PC-9 (cell line): ENCODE results near the gene CPA2. TPM values are rescaled to one million over a fixed set of nuclear protein-coding genes. Genes with fewer than 3 reads are reported as not detected.
"Not testable (repeated sequence)": the region's sequence is repeated elsewhere in the genome, so short reads cannot be mapped to it uniquely, and the experiment has no call there.

Experiments used
- BruUV-seq: library from RNA; stranded (reverse); fragments of 400-500 nt; replicated peaks from 2 replicates; lab custom pipeline; 2021; lab: Mats Ljungman, UMichigan
- CTCF ChIA-PET: fragments of 300-600 bp; sonication (Branson Sonifier 250); formaldehyde crosslinking; loops from one replicate; lab custom pipeline; 2022; ENCODE audit warnings: antibody characterized with exemption; lab: Charles Lee
- POLR2A ChIA-PET: fragments of 300-600 bp; sonication (Branson Sonifier 250); formaldehyde crosslinking; loops from one replicate; lab custom pipeline; 2022; ENCODE audit warnings: antibody characterized with exemption; ENCODE audit not compliant: unreplicated experiment; lab: Charles Lee
- DNase-seq, 2 experiments: peaks; one replicate each; pipeline versions ENCODE4 v3.0.0 to v3.0.0-alpha.2; 2015 to 2022; ENCODE audit warnings: mixed read lengths in 1 of 2
- H2AFZ ChIP-seq: fragments of 200-600 bp; sonication (generic); 2 replicates; pipeline ENCODE4 v1.8.1; 2017; ENCODE audit warnings: antibody characterized with exemption
- H3F3A ChIP-seq: fragments of 200-600 bp; sonication (generic); 2 replicates; pipeline ENCODE4 v1.8.1; 2017; ENCODE audit warnings: antibody characterized with exemption, mild to moderate bottlenecking, low read depth; ENCODE audit not compliant: insufficient read depth
- H3K27ac ChIP-seq: fragments of 200-600 bp; sonication (generic); 2 replicates; pipeline ENCODE4 v1.6.1; 2016; ENCODE audit warnings: mixed run types
- H3K27me3 ChIP-seq: fragments of 200-600 bp; sonication (generic); 2 replicates; pipeline ENCODE4 v1.6.1; 2016; ENCODE audit warnings: low read depth, mixed run types; ENCODE audit not compliant: insufficient read depth
- H3K36me3 ChIP-seq: fragments of 200-600 bp; sonication (generic); 2 replicates; pipeline ENCODE4 v1.6.1; 2016; ENCODE audit warnings: low read depth, mixed run types
- H3K4me1 ChIP-seq: fragments of 200-600 bp; sonication (generic); replicated peaks from 2 replicates; pipeline ENCODE4 v1.6.1; 2016; ENCODE audit warnings: mixed run types; ENCODE audit not compliant: insufficient read depth
- H3K4me2 ChIP-seq: fragments of 200-600 bp; sonication (generic); 2 replicates; pipeline ENCODE4 v1.6.1; 2017; ENCODE audit warnings: mixed run types
- H3K4me3 ChIP-seq: fragments of 200-600 bp; sonication (generic); 2 replicates; pipeline ENCODE4 v1.6.1; 2016; ENCODE audit warnings: mixed run types
- H3K79me2 ChIP-seq: fragments of 200-600 bp; sonication (generic); 2 replicates; pipeline ENCODE4 v1.6.1; 2017; ENCODE audit warnings: low read depth, mixed run types
- H3K9me2 ChIP-seq: fragments of 200-600 bp; sonication (generic); 2 replicates; pipeline ENCODE4 v1.8.1; 2017; ENCODE audit warnings: mild to moderate bottlenecking; ENCODE audit not compliant: insufficient read depth
- H3K9me3 ChIP-seq: fragments of 200-600 bp; sonication (generic); 2 replicates; pipeline ENCODE4 v1.8.1; 2016; ENCODE audit warnings: low read depth; ENCODE audit not compliant: insufficient read depth
- H4K20me1 ChIP-seq: fragments of 200-600 bp; sonication (generic); 2 replicates; pipeline ENCODE4 v1.8.1; 2017; ENCODE audit not compliant: insufficient read depth
- EZH2 ChIP-seq: fragments of 200-600 bp; sonication (generic); IDR thresholded peaks from 2 replicates; pipeline ENCODE4 v1.8.0; 2017; ENCODE audit warnings: antibody characterized with exemption, low read depth
- intact Hi-C: fragments of 100-400 bp; cut with micrococcal nuclease; formaldehyde crosslinking; loops from one replicate; pipeline ENCODE4 v1.10.0; 2022; ENCODE audit not compliant: unreplicated experiment
- total RNA-seq: library from RNA; stranded (reverse); gene quantifications from 2 replicates; pipeline ENCODE4 v1.2.3, GENCODE V29; 2021
- TF ChIP-seq, protein P1 (sequence below): fragments of 200-600 bp; sonication (generic); conservative IDR thresholded peaks from 2 replicates; pipeline ENCODE4 v1.6.1; 2017; ENCODE audit warnings: mixed run types, antibody characterized with exemption, mild to moderate bottlenecking, moderate library complexity

Gene CPA2
- total RNA-seq, 1 experiment from 2014 or later = not detected

- TF ChIP-seq, protein P1, sequence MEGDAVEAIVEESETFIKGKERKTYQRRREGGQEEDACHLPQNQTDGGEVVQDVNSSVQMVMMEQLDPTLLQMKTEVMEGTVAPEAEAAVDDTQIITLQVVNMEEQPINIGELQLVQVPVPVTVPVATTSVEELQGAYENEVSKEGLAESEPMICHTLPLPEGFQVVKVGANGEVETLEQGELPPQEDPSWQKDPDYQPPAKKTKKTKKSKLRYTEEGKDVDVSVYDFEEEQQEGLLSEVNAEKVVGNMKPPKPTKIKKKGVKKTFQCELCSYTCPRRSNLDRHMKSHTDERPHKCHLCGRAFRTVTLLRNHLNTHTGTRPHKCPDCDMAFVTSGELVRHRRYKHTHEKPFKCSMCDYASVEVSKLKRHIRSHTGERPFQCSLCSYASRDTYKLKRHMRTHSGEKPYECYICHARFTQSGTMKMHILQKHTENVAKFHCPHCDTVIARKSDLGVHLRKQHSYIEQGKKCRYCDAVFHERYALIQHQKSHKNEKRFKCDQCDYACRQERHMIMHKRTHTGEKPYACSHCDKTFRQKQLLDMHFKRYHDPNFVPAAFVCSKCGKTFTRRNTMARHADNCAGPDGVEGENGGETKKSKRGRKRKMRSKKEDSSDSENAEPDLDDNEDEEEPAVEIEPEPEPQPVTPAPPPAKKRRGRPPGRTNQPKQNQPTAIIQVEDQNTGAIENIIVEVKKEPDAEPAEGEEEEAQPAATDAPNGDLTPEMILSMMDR = no peak
- no peak for TF ChIP-seq EZH2
- ChIA-PET CTCF (interaction anchor here (0.9 kb wide), 1 partner anchor 48 kb away, joined by 7 read pairs; no protein-coding TSS in a partner anchor), POLR2A (no interaction called here)
- Histone ChIP-seq H3K36me3 (no peaks in the 10 kb centered on the region), H3K4me1 (peaks cover 8% of the 10 kb centered on the region), H3K4me2 (no peak overlapping the region), H3K27me3 (no peaks in the 10 kb centered on the region), H3K9me2 (no peaks in the 10 kb centered on the region), H3F3A (peaks cover 4% of the 10 kb centered on the region; the same call in 1 of the 2 replicates), H3K79me2 (no peaks in the 10 kb centered on the region), H4K20me1 (no peaks in the 10 kb centered on the region), H2AFZ (no peak overlapping the region; the same call in 1 of the 2 replicates), H3K27ac (no peak overlapping the region), H3K4me3 (no peak overlapping the region), H3K9me3 (no peaks in the 10 kb centered on the region)
- BruUV-seq = no TSS peak
- no peak for DNase-seq
- intact Hi-C loops = no loop called here
These were observed 40.3 kb upstream of the CPA2 start for GRCh38 chr7:130226333-130226732.

- H3K4me3 ChIP-seq = no peak overlapping the region
- H3K4me1 ChIP-seq = peaks cover 8% of the 10 kb centered on the region
- intact Hi-C loops = no loop called here
- peaks cover 4% of the 10 kb centered on the region; the same call in 1 of the 2 replicates for H3F3A ChIP-seq
- no TSS peak for BruUV-seq
- ChIA-PET CTCF (interaction anchor here (0.6 kb wide), 1 partner anchor 186 kb away, joined by 10 read pairs; no protein-coding TSS in a partner anchor), POLR2A (no interaction called here)
- no peaks in the 10 kb centered on the region for H3K27me3 ChIP-seq
- H3K4me2 ChIP-seq = no peak overlapping the region
- H3K9me3 ChIP-seq = no peaks in the 10 kb centered on the region
- no peak overlapping the region for H3K27ac ChIP-seq
- no peaks in the 10 kb centered on the region for H4K20me1 ChIP-seq
- H3K79me2 ChIP-seq = no peaks in the 10 kb centered on the region
- no peaks in the 10 kb centered on the region for H3K36me3 ChIP-seq
- H2AFZ ChIP-seq = no peak overlapping the region
- H3K9me2 ChIP-seq = no peaks in the 10 kb centered on the region
- DNase-seq = no peak
- TF ChIP-seq EZH2 = no peak
- TF ChIP-seq, protein P1 = no peak
These were observed 38.6 kb upstream of the CPA2 start for GRCh38 chr7:130227883-130228575.

GRCh38 chr7:130228840-130229502, 37.7 kb upstream of the CPA2 start:
- Histone ChIP-seq H2AFZ (no peak overlapping the region), H3F3A (peaks cover 4% of the 10 kb centered on the region; the same call in 1 of the 2 replicates), H3K4me2 (no peak overlapping the region), H3K9me2 (no peaks in the 10 kb centered on the region), H3K27ac (no peak overlapping the region), H3K79me2 (no peaks in the 10 kb centered on the region), H4K20me1 (no peaks in the 10 kb centered on the region), H3K36me3 (no peaks in the 10 kb centered on the region), H3K4me1 (peaks cover 8% of the 10 kb centered on the region), H3K9me3 (no peaks in the 10 kb centered on the region), H3K27me3 (no peaks in the 10 kb centered on the region), H3K4me3 (no peak overlapping the region)
- no peak for TF ChIP-seq EZH2
- TF ChIP-seq, protein P1 = no peak
- POLR2A ChIA-PET = no interaction called here
- DNase-seq = no peak
- CTCF ChIA-PET = no interaction called here
- intact Hi-C loops = no loop called here
- no TSS peak for BruUV-seq

DNA sequence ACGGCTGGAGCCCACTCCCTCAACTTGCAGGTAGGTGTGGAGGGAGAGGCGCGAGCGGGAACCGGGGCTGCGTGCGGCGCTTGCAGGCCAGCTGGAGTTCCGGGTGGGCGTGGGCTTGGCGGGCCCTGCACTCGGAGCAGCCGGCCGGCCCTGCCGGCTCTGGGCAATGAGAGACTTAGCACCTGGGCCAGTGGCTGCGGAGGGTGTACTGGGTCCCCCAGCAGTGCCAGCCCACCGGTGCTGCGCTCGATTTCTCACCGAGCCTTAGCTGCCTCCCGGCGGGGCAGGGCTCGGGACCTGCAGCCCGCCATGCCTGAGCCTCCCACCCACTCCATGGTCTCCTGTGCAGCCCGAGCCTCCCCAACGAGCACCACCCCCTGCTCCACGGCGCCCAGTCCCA, 36.7 kb upstream of the CPA2 start:
- H2AFZ ChIP-seq, POLR2A ChIA-PET, H3K27me3 ChIP-seq, H4K20me1 ChIP-seq, CTCF ChIA-PET, H3K9me2 ChIP-seq, DNase-seq, H3K36me3 ChIP-seq, H3F3A ChIP-seq, H3K9me3 ChIP-seq, H3K27ac ChIP-seq, H3K79me2 ChIP-seq, BruUV-seq, H3K4me1 ChIP-seq, H3K4me2 ChIP-seq, intact Hi-C loops, H3K4me3 ChIP-seq: not testable (repeated sequence)
